Sigmoid colon (tissue), 3 donors: Measurements from ENCODE around the gene PET117.
"Not testable (repeated sequence)": the region's sequence is repeated elsewhere in the genome, so short reads cannot be mapped to it uniquely, and the experiment has no call there.

Source experiments
- CTCF ChIP-seq, 4 experiments: fragments of 450-650 bp in 3 of 4; fragments of 200-600 bp in 1 of 4; IDR thresholded peaks; one replicate each; pipeline ENCODE4 v1.5.1; 2016 to 2019; ENCODE audit warnings: antibody characterized with exemption in 4 of 4, mild to moderate bottlenecking in 3 of 4, moderate library complexity in 2 of 4
- POLR2A ChIP-seq, 2 donors: fragments of 450-650 bp; IDR thresholded peaks; one replicate each; pipeline ENCODE4 v1.6.1; 2016; ENCODE audit warnings: antibody characterized with exemption in 2 of 2, mild to moderate bottlenecking in 2 of 2, moderate library complexity in 2 of 2

- not testable (repeated sequence) for TF ChIP-seq CTCF, POLR2A (IDR thresholded peaks at IDR 0.05)
These were observed 37.1 kb upstream of the PET117 start for GRCh38 chr20:18100569-18100968.
